Right hindlimb (tissue), 1 donor: ENCODE data around the gene SH3D19.
A peak's percentile ranks its signal among the peaks of the same experiment; 100 is the strongest.
"Not testable (repeated sequence)": the region's sequence is repeated elsewhere in the genome, so short reads cannot be mapped to it uniquely, and the experiment has no call there.

Source experiments
- DNase-seq: peaks from one replicate; pipeline ENCODE4 v3.0.0-alpha.2; 2018

The SH3D19 gene

GRCh38 chr4:151267104-151267503, 58.3 kb downstream of the SH3D19 start:
- DNase-seq: no peak

- DNase-seq: no peak
These were observed 58.9 kb downstream of the SH3D19 start for GRCh38 chr4:151266497-151266896.

GRCh38 chr4:151263455-151263854, 62.0 kb downstream of the SH3D19 start:
- DNase-seq: peak; percentile 34

DNA sequence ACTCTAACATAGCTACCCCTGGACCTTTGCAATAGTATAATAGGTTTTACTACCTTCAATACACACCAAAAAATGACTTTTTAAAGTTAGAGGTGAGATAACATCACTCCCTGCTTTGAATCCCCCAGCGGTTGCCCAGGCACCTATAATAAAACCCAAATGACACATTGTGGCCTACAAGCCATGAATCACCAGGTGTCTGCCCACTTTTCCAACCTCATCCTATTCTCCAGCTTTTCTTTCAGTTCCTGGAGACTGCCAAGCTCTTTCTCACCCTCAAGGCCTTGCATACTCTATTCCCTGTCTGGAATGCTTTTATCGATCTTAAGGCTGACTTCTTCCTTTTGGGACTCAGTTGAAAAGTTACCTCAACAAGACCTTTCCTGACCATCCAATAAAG, 64.9 kb downstream of the SH3D19 start:
- no peak for DNase-seq

DNA sequence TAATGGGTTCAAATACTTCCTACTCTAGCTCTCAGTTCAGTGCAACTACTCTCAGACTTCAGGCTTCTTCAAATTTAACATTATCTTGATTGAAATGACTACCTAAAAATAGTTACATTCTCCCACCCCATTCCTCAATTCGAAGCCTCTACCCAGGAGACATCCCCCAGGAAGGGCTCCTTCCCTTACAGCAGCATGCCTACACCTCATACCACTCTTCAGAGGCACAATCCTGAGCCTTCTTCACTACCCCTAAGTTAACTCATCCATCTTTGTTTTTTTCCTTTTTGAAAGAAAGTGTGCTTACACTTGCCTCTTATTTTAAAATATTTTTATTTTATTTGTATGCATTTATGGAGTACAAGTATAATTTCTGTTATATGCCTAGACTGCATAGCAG, 65.7 kb downstream of the SH3D19 start:
- DNase-seq: no peak

DNA sequence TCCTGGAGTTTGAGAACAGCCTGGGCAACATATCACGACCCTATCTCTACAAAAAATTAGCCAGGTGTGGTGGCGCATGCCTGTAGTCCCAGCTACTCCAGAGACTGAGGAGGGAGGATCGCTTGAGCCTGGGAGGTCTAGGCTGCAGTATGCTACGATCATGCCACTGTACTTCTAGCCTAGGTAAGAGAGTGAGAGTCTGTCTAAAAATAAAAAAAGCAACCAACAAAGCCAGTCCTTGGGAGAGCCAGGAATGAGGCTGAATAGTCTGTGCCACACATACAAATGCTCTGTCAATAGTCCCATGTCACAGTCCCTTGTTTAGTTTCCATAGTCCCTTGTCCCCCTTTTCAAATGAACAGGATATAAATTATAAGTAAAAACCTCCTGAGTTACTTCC, 67.7 kb downstream of the SH3D19 start:
- no peak for DNase-seq

DNA sequence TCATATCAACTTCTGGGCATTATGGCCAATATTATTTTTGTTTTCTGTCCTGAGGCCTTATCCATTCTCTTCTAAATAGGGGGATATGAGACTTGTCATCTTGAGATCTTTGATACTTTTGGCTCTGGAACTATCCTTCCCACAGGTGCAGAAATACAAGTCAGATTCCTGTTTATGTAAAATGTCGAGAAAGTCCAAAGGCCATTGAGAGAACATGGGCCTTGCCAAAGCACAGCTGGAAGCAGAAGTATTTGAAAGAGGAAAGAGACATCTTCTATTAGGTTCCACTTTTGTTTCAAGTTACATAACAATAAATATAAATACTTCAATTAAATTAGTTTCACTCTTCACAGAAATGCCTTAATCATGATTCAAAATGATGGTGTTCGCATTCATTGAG, 69.3 kb downstream of the SH3D19 start:
- no peak for DNase-seq

DNA sequence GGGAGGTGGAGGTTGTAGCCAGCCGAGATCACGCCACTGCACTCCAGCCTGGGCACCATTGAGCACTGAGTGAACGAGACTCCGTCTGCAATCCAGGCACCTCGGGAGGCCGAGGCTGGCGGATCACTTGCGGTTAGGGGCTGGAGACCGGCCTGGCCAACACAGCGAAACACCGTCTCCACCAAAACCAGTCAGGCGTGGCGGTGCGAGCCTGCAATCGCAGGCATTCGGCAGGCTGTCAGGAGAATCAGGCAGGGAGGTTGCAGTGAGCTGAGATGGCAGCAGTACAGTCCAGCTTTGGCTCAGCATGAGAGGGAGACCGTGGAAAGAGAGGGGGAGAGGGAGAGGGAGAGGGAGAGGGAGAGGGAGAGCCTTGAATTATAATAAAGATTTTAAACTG, 69.7 kb downstream of the SH3D19 start:
- DNase-seq: not testable (repeated sequence)

- DNase-seq: not testable (repeated sequence)
These were observed 70.2 kb downstream of the SH3D19 start for GRCh38 chr4:151255226-151255625.

DNA sequence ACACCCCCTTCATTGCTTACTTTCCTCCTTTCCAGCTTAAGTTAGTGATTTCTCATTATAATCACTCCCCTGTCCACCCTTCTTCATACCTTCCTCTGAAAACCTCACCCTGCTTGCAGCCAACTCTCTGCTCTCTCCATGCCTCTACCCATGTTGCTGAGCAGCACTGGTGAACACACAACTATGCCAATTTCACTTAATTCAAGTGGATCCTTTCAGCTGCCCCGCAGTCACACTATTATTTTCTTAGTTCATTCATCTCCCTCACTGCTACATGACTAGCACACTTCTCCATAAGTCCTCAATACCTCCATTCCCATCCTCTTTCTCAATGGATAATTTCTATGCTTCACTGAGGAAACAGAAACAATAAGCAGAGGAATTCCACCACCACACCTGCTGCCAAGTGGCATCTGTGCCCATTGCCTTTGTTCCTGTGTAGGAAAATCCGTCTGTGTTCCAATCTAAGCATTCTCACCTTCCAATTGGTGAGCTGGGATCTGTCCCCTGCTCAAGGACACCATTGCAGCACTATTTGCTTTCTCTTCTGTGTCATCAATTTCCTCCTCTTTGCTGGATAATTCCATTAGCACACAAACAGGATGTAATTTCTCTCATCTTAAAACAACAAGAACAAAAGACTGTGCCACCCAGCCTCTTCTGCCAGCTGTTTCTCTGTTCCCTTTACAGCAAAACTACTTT, 73.7 kb downstream of the SH3D19 start:
- no peak for DNase-seq

DNA sequence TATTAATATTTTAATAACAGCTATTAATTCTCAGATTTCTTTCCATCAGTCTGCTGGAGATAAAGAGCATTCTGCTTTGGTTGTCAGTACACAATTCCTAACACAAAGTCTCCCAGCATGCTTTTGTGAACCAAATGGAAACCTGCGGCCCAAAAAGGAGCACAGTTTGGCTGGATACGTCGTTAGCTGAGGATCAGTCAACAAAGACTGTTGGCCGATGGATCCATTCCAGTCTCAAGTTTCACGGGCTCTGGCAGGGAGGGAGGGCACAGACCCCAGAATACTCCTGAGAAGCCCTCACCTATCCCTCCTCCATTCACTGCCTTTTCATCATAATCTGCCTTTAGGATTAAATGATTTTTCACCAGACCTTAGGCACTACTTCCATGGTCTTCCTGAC, 74.7 kb downstream of the SH3D19 start:
- no peak for DNase-seq

- no peak for DNase-seq
These were observed 76.9 kb downstream of the SH3D19 start for GRCh38 chr4:151248519-151248918.

GRCh38 chr4:151247395-151247794, 78.0 kb downstream of the SH3D19 start:
- no peak for DNase-seq

DNA sequence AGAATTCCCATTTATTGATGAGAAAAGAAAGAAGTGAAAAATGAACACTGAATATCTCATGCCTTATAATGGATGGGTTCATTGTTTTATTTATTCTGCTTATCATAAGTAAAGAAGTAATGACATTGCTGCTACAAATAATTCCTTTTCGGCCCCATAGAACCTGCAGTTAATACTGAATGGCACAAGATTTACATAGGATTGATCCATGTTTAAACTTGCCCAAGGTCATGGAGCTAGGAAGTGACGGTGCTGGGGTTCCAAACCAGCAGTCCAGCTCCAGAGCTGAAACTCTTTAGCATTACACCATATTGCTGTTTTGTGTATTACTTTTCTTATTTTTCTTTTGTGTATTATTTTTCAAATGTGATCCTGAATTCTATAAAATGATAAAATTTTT, 78.7 kb downstream of the SH3D19 start:
- no peak for DNase-seq

GRCh38 chr4:151242305-151242704, 83.1 kb downstream of the SH3D19 start:
- DNase-seq: no peak

DNA sequence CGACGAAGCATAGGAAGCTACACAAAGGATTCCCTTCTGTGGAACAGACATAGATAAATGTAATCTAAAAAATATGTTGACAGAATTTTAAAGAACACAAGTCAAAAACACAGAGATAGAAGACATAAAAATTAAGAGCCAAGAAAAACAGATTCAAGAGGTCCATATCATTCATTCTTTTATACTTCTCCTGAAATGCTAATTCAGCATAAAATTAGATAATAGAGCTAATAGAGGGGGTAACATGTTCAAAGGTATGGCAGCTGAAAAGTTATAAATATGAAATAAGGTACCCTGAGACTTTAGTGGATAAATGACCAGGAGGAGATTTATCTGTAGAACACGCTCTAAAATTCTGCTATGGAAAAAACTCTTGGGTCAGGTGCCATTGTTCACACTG, 85.8 kb downstream of the SH3D19 start:
- no peak for DNase-seq

- DNase-seq: no peak
These were observed 86.9 kb downstream of the SH3D19 start for GRCh38 chr4:151238477-151238876.

GRCh38 chr4:151236036-151236435, 89.4 kb downstream of the SH3D19 start:
- no peak for DNase-seq

DNA sequence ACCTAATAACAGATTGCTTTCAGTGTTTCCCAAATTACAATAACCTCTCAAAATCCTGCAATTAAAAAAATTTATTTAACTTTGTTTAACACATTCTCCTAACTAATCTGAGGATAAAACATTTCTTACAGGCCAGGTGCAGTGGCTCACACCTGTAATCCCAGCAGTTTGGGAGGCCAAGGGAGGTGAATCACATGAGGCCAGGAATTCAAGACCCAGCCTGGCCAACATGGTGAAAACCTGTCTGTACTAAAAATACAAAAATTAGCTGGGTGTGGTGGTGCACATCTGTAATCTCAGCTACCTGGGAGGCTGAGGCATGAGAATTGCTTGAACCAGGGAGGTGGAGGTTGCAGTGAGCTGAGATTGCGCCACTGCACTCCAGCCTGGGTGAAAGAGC, 90.0 kb downstream of the SH3D19 start:
- not testable (repeated sequence) for DNase-seq

DNA sequence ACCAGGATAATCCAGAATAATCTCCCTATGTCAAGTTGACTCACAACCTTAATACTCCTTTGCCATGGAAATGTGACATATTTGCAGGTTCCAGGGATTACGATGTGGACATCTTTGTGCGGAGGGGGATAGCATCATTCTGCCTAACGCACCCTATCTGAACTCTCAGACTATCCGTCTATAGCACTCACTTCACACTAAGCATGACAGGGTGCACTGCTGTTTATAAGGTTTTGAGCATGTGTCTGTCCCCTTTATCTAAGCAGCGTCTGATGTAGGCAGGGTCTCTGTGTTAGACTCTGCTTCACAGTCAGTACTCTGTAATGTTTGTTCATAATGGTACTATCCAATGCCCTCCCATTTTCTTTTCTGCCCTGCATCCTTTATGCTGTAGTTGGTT, 91.8 kb downstream of the SH3D19 start:
- DNase-seq: no peak

GRCh38 chr4:151231915-151232595, 93.3 kb downstream of the SH3D19 start:
- no peak for DNase-seq

DNA sequence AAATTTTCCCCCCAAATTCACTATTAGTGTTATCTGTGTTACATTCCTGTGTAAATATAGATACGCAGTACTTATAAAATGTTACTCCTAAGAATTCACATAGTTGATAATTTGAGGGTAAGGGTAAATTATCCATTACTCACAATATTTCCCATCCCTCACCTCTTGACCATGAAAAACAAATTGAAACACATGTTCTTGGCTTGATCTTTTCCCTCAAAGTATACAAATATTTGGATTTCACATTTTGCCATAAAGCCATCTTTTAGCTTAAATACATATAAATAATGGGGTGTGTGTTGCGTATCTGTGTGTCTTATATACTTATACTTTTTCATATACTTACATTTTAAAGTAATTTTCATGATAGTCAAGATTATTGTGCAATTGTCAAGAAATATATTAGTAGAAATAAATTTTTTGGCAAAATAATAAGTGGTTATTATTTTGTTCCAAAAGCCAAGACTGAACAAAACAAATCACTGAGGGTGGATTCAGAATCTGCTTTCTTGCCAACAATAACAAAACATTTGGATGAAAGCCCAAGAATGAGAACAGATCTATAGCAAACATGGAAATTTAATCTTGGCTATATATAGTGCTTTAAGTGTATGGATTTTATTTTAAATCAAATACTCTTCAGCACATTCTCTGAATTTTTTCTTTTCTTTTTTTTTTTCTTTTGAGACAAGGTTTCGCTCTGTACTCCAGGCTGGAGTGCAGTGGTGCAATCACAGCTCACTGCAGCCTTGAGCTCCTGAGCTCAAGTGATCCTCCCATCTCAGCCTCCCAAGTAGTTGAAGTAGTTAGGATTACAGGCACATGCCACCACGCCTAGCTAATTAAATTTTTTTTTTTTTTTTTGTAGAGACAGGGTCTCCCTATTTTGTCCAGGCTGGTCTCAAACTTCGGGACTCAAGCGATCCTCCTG, 97.0 kb downstream of the SH3D19 start:
- no peak for DNase-seq

DNA sequence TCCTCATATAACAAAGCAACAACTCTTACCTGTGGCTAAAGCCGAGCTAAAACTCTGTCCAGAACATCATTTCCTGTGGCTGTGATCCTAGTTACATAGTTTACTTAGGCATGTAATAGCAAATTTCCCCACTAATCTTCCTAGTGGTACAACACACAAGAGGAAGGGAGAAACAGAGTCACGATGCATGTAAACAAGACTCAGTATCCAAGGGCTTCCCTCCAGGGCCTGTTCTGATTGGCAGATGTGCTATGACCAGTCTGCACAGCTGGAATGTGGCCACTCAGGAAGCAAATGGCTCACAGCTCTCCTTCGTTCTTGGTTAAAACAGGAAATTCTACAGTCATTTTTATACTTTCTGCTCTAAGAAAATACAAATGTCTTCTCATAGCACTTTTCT, 97.7 kb downstream of the SH3D19 start:
- DNase-seq: peak; percentile 89

- DNase-seq: no peak
These were observed 98.2 kb downstream of the SH3D19 start for GRCh38 chr4:151227172-151227571.
